Mesothelial cell of epicardium (in vitro differentiated cells): ENCODE data around the gene PRSS50. TPM values are rescaled to one million over a fixed set of nuclear protein-coding genes. Genes with fewer than 3 reads are reported as not detected.

ENCODE experiments used
- DNase-seq, 2 experiments: peaks; one replicate each; pipeline ENCODE4 v3.0.0; 2021; ENCODE audit warnings: low spot score in 2 of 2; ENCODE audit not compliant: unreplicated experiment in 2 of 2
- H3K27ac Mint-ChIP-seq: 2 replicates; pipeline ENCODE4 v1.8.0; 2021; ENCODE audit warnings: mixed read lengths
- H3K27me3 Mint-ChIP-seq: 2 replicates; pipeline ENCODE4 v1.8.0; 2021; ENCODE audit warnings: low read depth, mixed read lengths
- H3K36me3 Mint-ChIP-seq: 2 replicates; pipeline ENCODE4 v1.8.0; 2021; ENCODE audit warnings: mixed read lengths
- H3K4me1 Mint-ChIP-seq: 2 replicates; pipeline ENCODE4 v1.8.0; 2021; ENCODE audit warnings: mixed read lengths
- H3K4me3 Mint-ChIP-seq: 2 replicates; pipeline ENCODE4 v1.8.0; 2021; ENCODE audit warnings: mild to moderate bottlenecking, moderate library complexity, mixed read lengths
- H3K9me3 Mint-ChIP-seq: 2 replicates; pipeline ENCODE4 v1.8.0; 2021; ENCODE audit warnings: mixed read lengths
- total RNA-seq: library from RNA; stranded (reverse); gene quantifications from 3 replicates; pipeline ENCODE4 v1.2.1, GENCODE V29; 2021
- TF ChIP-seq, protein P1 (sequence below): fragments of 200-600 bp; sonication (generic); IDR thresholded peaks from one replicate; pipeline ENCODE4 v1.5.0; 2021; ENCODE audit warnings: antibody characterized with exemption; ENCODE audit not compliant: unreplicated experiment

The PRSS50 gene, protein sequence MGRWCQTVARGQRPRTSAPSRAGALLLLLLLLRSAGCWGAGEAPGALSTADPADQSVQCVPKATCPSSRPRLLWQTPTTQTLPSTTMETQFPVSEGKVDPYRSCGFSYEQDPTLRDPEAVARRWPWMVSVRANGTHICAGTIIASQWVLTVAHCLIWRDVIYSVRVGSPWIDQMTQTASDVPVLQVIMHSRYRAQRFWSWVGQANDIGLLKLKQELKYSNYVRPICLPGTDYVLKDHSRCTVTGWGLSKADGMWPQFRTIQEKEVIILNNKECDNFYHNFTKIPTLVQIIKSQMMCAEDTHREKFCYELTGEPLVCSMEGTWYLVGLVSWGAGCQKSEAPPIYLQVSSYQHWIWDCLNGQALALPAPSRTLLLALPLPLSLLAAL
- total RNA-seq = 4.4 to 4.8 TPM (median 4.5 TPM) in 3 replicates

DNA sequence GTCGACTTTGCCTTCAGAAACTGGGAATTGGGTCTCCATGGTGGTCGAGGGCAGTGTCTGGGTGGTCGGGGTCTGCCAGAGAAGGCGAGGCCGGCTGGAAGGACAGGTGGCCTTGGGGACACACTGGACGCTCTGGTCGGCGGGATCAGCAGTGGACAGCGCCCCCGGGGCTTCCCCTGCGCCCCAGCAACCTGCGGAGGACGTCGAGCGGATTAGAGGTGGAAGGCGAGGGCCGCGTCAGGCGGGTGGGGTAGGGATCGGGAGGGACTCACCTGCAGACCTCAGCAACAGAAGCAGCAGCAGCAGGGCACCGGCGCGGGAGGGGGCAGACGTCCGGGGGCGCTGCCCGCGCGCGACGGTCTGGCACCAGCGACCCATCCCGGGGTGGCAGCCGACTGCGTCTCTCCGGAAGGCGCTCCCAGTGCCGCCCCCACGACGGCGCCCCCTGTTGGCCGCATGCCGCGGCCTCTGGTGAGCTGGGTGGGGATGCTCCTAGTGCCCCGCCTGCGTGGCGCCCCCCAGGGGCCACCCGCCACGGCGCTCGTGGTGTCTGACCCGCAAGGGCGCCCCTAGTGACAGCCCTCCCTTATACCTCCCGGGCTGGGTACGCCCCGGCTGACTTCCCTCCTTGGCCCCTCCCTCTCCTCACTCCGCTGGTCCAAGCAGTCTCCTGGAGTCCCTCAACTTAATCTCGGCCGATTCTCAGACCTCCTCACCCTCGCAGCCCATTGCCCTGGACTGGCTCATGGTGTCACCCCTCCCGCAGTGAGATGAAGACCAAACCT, at the start of gene PRSS50:
TSS of gene PRSS50 (minus strand) at position 423 of the 785 bp plus-strand sequence. CDS start at position 378, 45 bp downstream.
- no peaks in the 10 kb centered on the region for H3K36me3 Mint-ChIP-seq
- peaks cover 2% of the 10 kb centered on the region for H3K27me3 Mint-ChIP-seq
- H3K4me1 Mint-ChIP-seq = peaks cover 2% of the 10 kb centered on the region
- no peak within 1 kb of the TSS for H3K4me3 Mint-ChIP-seq
- H3K9me3 Mint-ChIP-seq = peaks cover 5% of the 10 kb centered on the region
- TF ChIP-seq, protein P1, sequence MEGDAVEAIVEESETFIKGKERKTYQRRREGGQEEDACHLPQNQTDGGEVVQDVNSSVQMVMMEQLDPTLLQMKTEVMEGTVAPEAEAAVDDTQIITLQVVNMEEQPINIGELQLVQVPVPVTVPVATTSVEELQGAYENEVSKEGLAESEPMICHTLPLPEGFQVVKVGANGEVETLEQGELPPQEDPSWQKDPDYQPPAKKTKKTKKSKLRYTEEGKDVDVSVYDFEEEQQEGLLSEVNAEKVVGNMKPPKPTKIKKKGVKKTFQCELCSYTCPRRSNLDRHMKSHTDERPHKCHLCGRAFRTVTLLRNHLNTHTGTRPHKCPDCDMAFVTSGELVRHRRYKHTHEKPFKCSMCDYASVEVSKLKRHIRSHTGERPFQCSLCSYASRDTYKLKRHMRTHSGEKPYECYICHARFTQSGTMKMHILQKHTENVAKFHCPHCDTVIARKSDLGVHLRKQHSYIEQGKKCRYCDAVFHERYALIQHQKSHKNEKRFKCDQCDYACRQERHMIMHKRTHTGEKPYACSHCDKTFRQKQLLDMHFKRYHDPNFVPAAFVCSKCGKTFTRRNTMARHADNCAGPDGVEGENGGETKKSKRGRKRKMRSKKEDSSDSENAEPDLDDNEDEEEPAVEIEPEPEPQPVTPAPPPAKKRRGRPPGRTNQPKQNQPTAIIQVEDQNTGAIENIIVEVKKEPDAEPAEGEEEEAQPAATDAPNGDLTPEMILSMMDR = peak; percentile 32
- H3K27ac Mint-ChIP-seq = no peak within 1 kb of the TSS
- no peak for DNase-seq

DNA sequence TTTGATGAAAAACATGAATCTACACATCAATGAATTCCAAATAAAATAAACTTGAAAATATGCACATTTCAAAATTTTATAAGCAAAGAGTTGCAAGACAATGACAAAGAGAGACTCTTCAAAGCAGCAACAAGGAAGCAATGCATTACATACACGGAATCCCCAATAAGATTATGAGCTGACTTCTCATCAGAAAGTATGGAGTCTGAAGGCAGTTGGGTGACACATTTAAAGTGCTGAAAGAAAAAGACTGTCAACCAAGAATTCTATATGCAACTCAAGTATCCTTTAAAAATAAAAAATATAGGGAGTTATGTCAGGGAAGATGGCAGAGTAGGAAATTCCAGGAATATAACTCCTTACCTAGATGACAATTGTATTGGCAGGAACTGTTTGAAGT, 46.5 kb upstream of the PRSS50 start:
- H3K4me3 Mint-ChIP-seq = no peak overlapping the region

DNA sequence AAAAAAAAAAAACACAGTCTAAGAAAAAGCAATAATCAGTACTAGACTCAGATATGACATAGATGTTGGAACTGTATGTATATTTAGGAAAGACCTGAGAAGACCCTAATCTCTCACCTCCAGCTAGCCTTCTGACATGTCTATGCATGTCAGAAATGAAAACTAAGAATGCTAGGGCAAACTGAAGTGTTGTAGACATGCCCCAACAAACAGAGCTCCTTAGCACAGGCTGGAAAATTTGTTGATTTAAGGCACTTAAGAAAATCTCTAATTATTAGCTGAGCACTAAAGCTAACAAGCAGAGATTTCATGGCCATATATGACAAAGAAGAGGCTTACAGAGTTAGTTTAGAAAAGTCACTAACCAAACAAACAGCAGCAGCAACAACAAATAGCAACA, 45.5 kb upstream of the PRSS50 start:
- Mint-ChIP-seq H3K27ac (no peak overlapping the region), H3K36me3 (peaks cover 24% of the 10 kb centered on the region), H3K4me3 (no peak overlapping the region), H3K9me3 (peaks cover 39% of the 10 kb centered on the region), H3K27me3 (no peaks in the 10 kb centered on the region), H3K4me1 (peaks cover 9% of the 10 kb centered on the region)
- TF ChIP-seq, protein P1 = no peak
- no peak for DNase-seq

More for the DNA sequence above, 46.5 kb upstream of the PRSS50 start:
- TF ChIP-seq, protein P1 = no peak
- no peak overlapping the region for H3K27ac Mint-ChIP-seq
- no peak for DNase-seq
- no peaks in the 10 kb centered on the region for H3K27me3 Mint-ChIP-seq
- H3K36me3 Mint-ChIP-seq = peaks cover 24% of the 10 kb centered on the region
- peaks cover 8% of the 10 kb centered on the region for H3K4me1 Mint-ChIP-seq
- H3K9me3 Mint-ChIP-seq = peaks cover 41% of the 10 kb centered on the region

DNA sequence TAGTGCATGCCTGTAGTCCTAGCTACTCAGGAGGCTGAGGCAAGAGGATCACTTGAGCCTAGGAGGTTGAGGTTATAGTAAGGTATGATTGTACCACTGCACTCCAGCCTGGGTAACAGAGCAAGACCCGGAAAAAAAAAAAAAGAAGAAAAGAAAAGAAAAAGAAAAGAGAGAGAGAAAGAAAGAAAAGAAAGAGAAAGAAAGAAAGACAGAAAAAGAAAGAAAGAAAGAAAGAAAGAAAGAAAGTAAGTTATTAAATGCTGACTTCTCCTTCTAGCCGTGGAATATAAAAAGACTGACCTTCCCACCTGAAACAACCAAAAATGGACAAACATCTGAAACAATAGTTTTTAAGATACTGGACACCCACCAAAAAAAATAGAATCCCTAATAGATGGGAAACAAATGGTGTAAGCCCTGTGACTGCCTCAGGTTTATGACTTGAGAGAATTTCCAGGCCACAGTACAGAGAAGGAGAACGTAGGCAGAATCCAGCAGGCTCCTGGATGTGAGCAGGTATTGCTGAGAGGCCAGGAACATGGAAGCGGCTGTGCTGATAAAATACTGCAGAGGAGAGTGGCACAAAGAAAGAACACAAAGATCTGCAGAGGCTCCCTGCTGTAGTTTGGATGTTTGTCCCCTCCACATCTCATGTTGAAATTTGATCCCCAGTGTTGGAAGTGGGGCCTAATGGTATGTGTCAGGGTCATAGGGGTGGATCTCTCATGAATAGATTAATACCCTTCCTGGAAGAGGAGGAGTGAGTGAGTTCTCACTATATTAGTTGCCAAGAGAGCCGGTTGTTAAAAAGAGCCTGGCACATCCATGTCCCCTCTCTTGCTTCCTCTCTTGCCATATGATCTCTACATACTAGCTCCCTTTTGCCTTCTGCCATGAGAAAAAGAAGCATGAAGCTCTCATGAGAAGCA, 41.8 kb upstream of the PRSS50 start:
- Mint-ChIP-seq H3K4me3 (no peak overlapping the region), H3K27me3 (no peaks in the 10 kb centered on the region), H3K27ac (peak overlapping the region; percentile 67), H3K9me3 (peaks cover 24% of the 10 kb centered on the region), H3K4me1 (peaks cover 9% of the 10 kb centered on the region), H3K36me3 (peaks cover 15% of the 10 kb centered on the region)
- DNase-seq = no peak
- TF ChIP-seq, protein P1 = no peak

DNA sequence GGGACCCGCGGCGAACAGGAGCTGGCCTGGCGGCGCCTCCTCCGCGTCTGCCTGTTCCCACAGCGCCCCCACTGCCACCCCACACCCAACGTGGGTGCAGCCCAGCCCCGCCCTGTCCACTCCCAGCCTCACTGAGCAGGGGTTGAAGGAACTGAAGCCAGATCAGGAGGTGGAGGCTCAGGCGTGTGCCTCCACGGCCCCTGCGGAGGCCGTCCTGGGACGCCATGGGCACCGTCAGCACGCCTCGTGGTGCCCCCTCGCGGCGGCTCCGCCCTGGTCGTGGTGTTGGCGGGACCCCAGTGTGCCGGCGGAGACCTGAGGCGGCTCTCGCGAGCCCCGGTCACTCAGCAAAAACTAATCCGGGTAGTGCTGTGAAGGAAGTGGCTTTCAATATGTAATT, 39.0 kb upstream of the PRSS50 start:
- Mint-ChIP-seq H3K36me3 (no peaks in the 10 kb centered on the region), H3K27ac (no peak overlapping the region), H3K27me3 (no peaks in the 10 kb centered on the region), H3K4me3 (no peak overlapping the region), H3K9me3 (no peaks in the 10 kb centered on the region), H3K4me1 (peaks cover 9% of the 10 kb centered on the region)
- DNase-seq = no peak
- TF ChIP-seq, protein P1 = no peak
